ENCODE measurements around the gene MRPL14. TPM values are rescaled to one million over a fixed set of nuclear protein-coding genes. Genes with fewer than 3 reads are reported as not detected.

MRPL14 gene
- total and polyA plus RNA-seq, 9 of the 15 experiments (the other 6 are each of a cell fraction or from before 2014, with no cell fraction given) = 126 to 424 (median 165) TPM

DNA sequence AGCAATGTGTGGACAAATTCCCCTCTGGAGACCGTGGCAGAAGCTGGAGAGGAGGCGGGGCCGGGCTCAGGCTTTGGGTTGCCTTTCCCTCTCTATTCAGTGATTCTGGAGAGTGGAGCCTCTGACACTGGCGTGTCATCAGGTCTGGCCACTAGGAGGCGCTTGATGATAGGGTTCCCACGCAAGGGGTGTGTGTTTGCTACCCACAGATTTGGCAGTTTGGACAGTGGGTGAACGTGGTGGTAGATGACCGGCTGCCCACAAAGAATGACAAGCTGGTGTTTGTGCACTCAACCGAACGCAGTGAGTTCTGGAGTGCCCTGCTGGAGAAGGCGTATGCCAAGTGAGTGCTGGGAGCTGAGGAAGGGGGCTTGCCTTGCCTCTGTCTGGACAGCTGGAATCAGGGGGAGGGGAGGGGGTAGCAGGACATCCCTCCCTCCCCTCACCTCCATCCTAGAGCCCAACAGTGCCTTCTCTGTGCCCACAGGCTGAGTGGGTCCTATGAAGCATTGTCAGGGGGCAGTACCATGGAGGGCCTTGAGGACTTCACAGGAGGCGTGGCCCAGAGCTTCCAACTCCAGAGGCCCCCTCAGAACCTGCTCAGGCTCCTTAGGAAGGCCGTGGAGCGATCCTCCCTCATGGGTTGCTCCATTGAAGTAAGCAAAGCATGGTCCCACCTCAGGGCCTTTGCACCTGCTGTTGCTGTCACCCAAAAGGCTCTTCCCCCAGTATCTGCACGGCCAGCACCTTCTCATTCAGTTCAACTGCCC lies 45.7 kb upstream of the MRPL14 start (continued):
- TF ChIP-seq, protein P1, sequence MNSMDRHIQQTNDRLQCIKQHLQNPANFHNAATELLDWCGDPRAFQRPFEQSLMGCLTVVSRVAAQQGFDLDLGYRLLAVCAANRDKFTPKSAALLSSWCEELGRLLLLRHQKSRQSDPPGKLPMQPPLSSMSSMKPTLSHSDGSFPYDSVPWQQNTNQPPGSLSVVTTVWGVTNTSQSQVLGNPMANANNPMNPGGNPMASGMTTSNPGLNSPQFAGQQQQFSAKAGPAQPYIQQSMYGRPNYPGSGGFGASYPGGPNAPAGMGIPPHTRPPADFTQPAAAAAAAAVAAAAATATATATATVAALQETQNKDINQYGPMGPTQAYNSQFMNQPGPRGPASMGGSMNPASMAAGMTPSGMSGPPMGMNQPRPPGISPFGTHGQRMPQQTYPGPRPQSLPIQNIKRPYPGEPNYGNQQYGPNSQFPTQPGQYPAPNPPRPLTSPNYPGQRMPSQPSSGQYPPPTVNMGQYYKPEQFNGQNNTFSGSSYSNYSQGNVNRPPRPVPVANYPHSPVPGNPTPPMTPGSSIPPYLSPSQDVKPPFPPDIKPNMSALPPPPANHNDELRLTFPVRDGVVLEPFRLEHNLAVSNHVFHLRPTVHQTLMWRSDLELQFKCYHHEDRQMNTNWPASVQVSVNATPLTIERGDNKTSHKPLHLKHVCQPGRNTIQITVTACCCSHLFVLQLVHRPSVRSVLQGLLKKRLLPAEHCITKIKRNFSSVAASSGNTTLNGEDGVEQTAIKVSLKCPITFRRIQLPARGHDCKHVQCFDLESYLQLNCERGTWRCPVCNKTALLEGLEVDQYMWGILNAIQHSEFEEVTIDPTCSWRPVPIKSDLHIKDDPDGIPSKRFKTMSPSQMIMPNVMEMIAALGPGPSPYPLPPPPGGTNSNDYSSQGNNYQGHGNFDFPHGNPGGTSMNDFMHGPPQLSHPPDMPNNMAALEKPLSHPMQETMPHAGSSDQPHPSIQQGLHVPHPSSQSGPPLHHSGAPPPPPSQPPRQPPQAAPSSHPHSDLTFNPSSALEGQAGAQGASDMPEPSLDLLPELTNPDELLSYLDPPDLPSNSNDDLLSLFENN (IDR thresholded peaks at IDR 0.05; ENCODE audit: low read depth in 2 of 2, low read length in 2 of 2) = peak; percentile 17 to 35; a peak in 1 of 4 replicates
- TF ChIP-seq MITF (IDR thresholded peaks at IDR 0.05) (no peak), HDAC3 (IDR thresholded peaks at IDR 0.05; ENCODE audit: borderline replicate concordance, partially characterized antibody) (no peak), HCFC1 (IDR thresholded peaks at IDR 0.05; ENCODE audit: low read depth, low read length) (peak; percentile 23; the same call in 1 of the 2 replicates), MLX (CRISPR knock-in tag; conservative IDR thresholded peaks at IDR 0.05) (no peak)

Measured in K562 (cell line).